Peyer's patch (tissue), 4 donors: Measurements from ENCODE around the gene VHLL.
A peak's percentile ranks its signal among the peaks of the same experiment; 100 is the strongest.

Experiments
- CTCF ChIP-seq, 6 experiments: fragments of 450-650 bp in 4 of 6; fragments of 200-600 bp in 2 of 6; sonication (generic) in 1 of 6; IDR thresholded peaks; one replicate each; pipeline ENCODE4 v1.5.1; 2017 to 2019; ENCODE audit warnings: antibody characterized with exemption in 6 of 6, mild to moderate bottlenecking in 3 of 6, moderate library complexity in 1 of 6
- POLR2A ChIP-seq, 2 donors: fragments of 450-650 bp; IDR thresholded peaks; one replicate each; pipeline ENCODE4 v1.5.1; 2017; ENCODE audit warnings: antibody characterized with exemption in 2 of 2, mild to moderate bottlenecking in 2 of 2, moderate library complexity in 2 of 2

DNA sequence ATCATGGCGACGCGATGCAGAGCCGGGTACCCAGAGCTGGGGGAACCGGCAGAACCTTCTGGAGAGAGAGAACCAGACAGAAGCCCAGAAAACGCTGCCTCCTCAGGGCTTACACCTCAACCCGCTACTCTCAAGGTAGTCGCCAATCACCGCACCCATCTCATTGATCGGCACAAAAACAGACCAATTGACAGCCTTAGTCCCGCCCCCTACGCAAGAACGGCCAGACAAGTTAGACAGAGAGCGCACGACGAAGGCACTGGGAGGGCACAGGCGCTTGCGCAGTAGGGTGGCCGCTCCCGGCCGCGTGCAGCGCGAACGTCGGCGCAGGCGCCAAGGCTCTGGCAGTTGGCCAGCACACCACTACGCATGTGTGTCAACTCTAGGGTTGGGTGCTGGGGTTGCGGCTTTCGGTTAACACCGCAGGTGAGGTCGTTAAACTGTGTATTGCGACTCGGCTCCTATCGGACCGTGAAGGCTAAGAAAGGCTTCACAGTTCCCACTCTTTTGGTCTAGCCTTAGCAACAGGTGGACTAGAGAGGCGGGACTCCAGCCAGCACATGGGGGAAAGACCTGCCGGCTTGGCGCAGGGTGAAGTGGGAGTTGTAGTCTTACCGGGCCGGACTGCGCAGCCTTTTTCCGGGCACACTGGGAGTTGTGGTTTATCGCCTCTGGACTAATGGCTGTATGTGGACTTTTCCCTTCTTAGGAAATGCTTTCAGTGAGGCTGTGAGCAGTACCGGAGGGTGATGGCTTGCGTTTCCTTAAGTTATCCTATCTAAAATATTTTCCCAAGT lies 39.3 kb upstream of the VHLL start, which contains the start of the genes CCT3 and TSACC:
- TF ChIP-seq CTCF (IDR thresholded peaks at IDR 0.05) (peak in 1 of 6 experiments; percentile 11), POLR2A (IDR thresholded peaks at IDR 0.05) (peak in 1 of 2 donors; percentile 77)
